HG03103 (cell line): Measurements from ENCODE around the gene GLRA1.
"Not testable (repeated sequence)": the region's sequence is repeated elsewhere in the genome, so short reads cannot be mapped to it uniquely, and the experiment has no call there.

Source experiments
- ATAC-seq: cut with Tn5 transposase; IDR thresholded peaks from one replicate; pipeline ENCODE4 v1.9.1; 2021; ENCODE audit warnings: low read depth; ENCODE audit not compliant: unreplicated experiment

GLRA1 gene

GRCh38 chr5:151921916-151922315 is 2.7 kb downstream of the GLRA1 start:
- ATAC-seq: no peak

GRCh38 chr5:151917904-151918303 is 6.7 kb downstream of the GLRA1 start:
- no peak for ATAC-seq

GRCh38 chr5:151913425-151913824 is 11.2 kb downstream of the GLRA1 start:
- ATAC-seq: no peak

GRCh38 chr5:151912360-151912759 is 12.3 kb downstream of the GLRA1 start:
- no peak for ATAC-seq

- ATAC-seq: no peak
These were observed 13.6 kb downstream of the GLRA1 start for GRCh38 chr5:151911011-151911410.

GRCh38 chr5:151909628-151910027 is 15.0 kb downstream of the GLRA1 start:
- ATAC-seq: no peak

- ATAC-seq: no peak
These were observed 18.4 kb downstream of the GLRA1 start for GRCh38 chr5:151906246-151906645.

GRCh38 chr5:151905557-151905961 is 19.1 kb downstream of the GLRA1 start:
- no peak for ATAC-seq

GRCh38 chr5:151904909-151905308 is 19.7 kb downstream of the GLRA1 start:
- no peak for ATAC-seq

- no peak for ATAC-seq
These were observed 20.5 kb downstream of the GLRA1 start for GRCh38 chr5:151904127-151904526.

- peak; percentile 88 for ATAC-seq
These were observed 21.4 kb downstream of the GLRA1 start for GRCh38 chr5:151903243-151903653.

GRCh38 chr5:151902215-151902614 is 22.4 kb downstream of the GLRA1 start:
- peak; percentile 28 for ATAC-seq

- ATAC-seq: no peak
These were observed 23.0 kb downstream of the GLRA1 start for GRCh38 chr5:151901611-151902010.

GRCh38 chr5:151900891-151901290 is 23.8 kb downstream of the GLRA1 start:
- no peak for ATAC-seq

- no peak for ATAC-seq
These were observed 25.3 kb downstream of the GLRA1 start for GRCh38 chr5:151899399-151899798.

- ATAC-seq: no peak
These were observed 26.8 kb downstream of the GLRA1 start for GRCh38 chr5:151897896-151898295.

- ATAC-seq: no peak
These were observed 27.6 kb downstream of the GLRA1 start for GRCh38 chr5:151897020-151897552.

GRCh38 chr5:151896031-151896691 is 28.5 kb downstream of the GLRA1 start:
- ATAC-seq: no peak

- ATAC-seq: no peak
These were observed 29.0 kb downstream of the GLRA1 start for GRCh38 chr5:151895660-151896030.

- ATAC-seq: not testable (repeated sequence)
These were observed 31.2 kb downstream of the GLRA1 start for GRCh38 chr5:151893485-151893884.

- no peak for ATAC-seq
These were observed 32.3 kb downstream of the GLRA1 start for GRCh38 chr5:151892393-151892792.

- ATAC-seq: no peak
These were observed 34.4 kb downstream of the GLRA1 start for GRCh38 chr5:151890299-151890698.

GRCh38 chr5:151889614-151890013 is 35.0 kb downstream of the GLRA1 start:
- no peak for ATAC-seq
